ENCODE results near the gene FAM98C.

Gene FAM98C

GRCh38 chr19:38367041-38367440, 35.9 kb upstream of the FAM98C start:
- Histone ChIP-seq H3F3A (ENCODE audit: insufficient read depth, low read length) (no peaks in the 10 kb centered on the region), H3K9ac (ENCODE audit: low read length) (no peak overlapping the region), H3K36me3 (replicated peaks; ENCODE audit: insufficient read depth, low read length) (no peaks in the 10 kb centered on the region), H4K20me1 (ENCODE audit: insufficient read depth, low read length) (no peaks in the 10 kb centered on the region), H3K9me2 (replicated peaks; ENCODE audit: insufficient read depth, low read length) (no peaks in the 10 kb centered on the region), H3K4me2 (ENCODE audit: low read depth, low read length) (no peak overlapping the region), H3K4me1 (ENCODE audit: low read length) (no peaks in the 10 kb centered on the region), H3K27me3 (replicated peaks; ENCODE audit: insufficient read depth, low read length) (peaks cover 33% of the 10 kb centered on the region), H3K27ac (ENCODE audit: low read length) (no peak overlapping the region), H3K4me3 (ENCODE audit: low read length) (no peak overlapping the region), H3K9me3 (replicated peaks; ENCODE audit: insufficient read depth, low read length) (no peaks in the 10 kb centered on the region), H3K79me2 (ENCODE audit: low read length) (no peaks in the 10 kb centered on the region), H2AFZ (ENCODE audit: low read length) (no peak overlapping the region)
- no peak for TF ChIP-seq CTCF (IDR thresholded peaks at IDR 0.05; ENCODE audit: low read length)
- TF ChIP-seq EZH2 (optimal IDR thresholded peaks at IDR 0.05; ENCODE audit: low read depth, low read length) = no peak
- no peak for TF ChIP-seq EZH2phosphoT487 (IDR thresholded peaks at IDR 0.05; ENCODE audit: low read length)
- no peak for DNase-seq

GRCh38 chr19:38369584-38369983, 33.3 kb upstream of the FAM98C start:
- Histone ChIP-seq H3K9me3 (replicated peaks; ENCODE audit: insufficient read depth, low read length) (no peaks in the 10 kb centered on the region), H3K9ac (ENCODE audit: low read length) (no peak overlapping the region), H3F3A (ENCODE audit: insufficient read depth, low read length) (no peaks in the 10 kb centered on the region), H3K9me2 (replicated peaks; ENCODE audit: insufficient read depth, low read length) (no peaks in the 10 kb centered on the region), H3K27me3 (replicated peaks; ENCODE audit: insufficient read depth, low read length) (peaks cover 29% of the 10 kb centered on the region), H3K4me1 (ENCODE audit: low read length) (no peaks in the 10 kb centered on the region), H3K4me3 (ENCODE audit: low read length) (no peak overlapping the region), H3K27ac (ENCODE audit: low read length) (no peak overlapping the region), H3K36me3 (replicated peaks; ENCODE audit: insufficient read depth, low read length) (no peaks in the 10 kb centered on the region), H2AFZ (ENCODE audit: low read length) (no peak overlapping the region), H4K20me1 (ENCODE audit: insufficient read depth, low read length) (no peaks in the 10 kb centered on the region), H3K79me2 (ENCODE audit: low read length) (no peaks in the 10 kb centered on the region), H3K4me2 (ENCODE audit: low read depth, low read length) (no peak overlapping the region)
- DNase-seq = no peak
- no peak for TF ChIP-seq CTCF (IDR thresholded peaks at IDR 0.05; ENCODE audit: low read length)
- TF ChIP-seq EZH2phosphoT487 (IDR thresholded peaks at IDR 0.05; ENCODE audit: low read length) = no peak
- no peak for TF ChIP-seq EZH2 (optimal IDR thresholded peaks at IDR 0.05; ENCODE audit: low read depth, low read length)

GRCh38 chr19:38370299-38370698, 32.6 kb upstream of the FAM98C start:
- no peak overlapping the region for H3K27ac ChIP-seq (ENCODE audit: low read length)
- peaks cover 22% of the 10 kb centered on the region for H3K27me3 ChIP-seq (replicated peaks; ENCODE audit: insufficient read depth, low read length)
- H3K4me1 ChIP-seq (ENCODE audit: low read length) = no peaks in the 10 kb centered on the region
- H3K4me3 ChIP-seq (ENCODE audit: low read length) = no peak overlapping the region
- H3K79me2 ChIP-seq (ENCODE audit: low read length) = peaks cover 7% of the 10 kb centered on the region
- H3F3A ChIP-seq (ENCODE audit: insufficient read depth, low read length) = no peaks in the 10 kb centered on the region
- H3K9ac ChIP-seq (ENCODE audit: low read length) = no peak overlapping the region
- H4K20me1 ChIP-seq (ENCODE audit: insufficient read depth, low read length) = no peaks in the 10 kb centered on the region
- no peaks in the 10 kb centered on the region for H3K36me3 ChIP-seq (replicated peaks; ENCODE audit: insufficient read depth, low read length)
- no peak overlapping the region for H3K4me2 ChIP-seq (ENCODE audit: low read depth, low read length)
- no peaks in the 10 kb centered on the region for H3K9me3 ChIP-seq (replicated peaks; ENCODE audit: insufficient read depth, low read length)
- H3K9me2 ChIP-seq (replicated peaks; ENCODE audit: insufficient read depth, low read length) = no peaks in the 10 kb centered on the region
- no peak for DNase-seq
- no peak for TF ChIP-seq CTCF (IDR thresholded peaks at IDR 0.05; ENCODE audit: low read length)
- no peak for TF ChIP-seq EZH2 (optimal IDR thresholded peaks at IDR 0.05; ENCODE audit: low read depth, low read length)
- TF ChIP-seq EZH2phosphoT487 (IDR thresholded peaks at IDR 0.05; ENCODE audit: low read length) = no peak
- H2AFZ ChIP-seq (ENCODE audit: low read length) = no peak overlapping the region

Measured in MM.1S (cell line).